ENCODE data around the gene PUS3.
"Not testable (repeated sequence)": the region's sequence is repeated elsewhere in the genome, so short reads cannot be mapped to it uniquely, and the experiment has no call there.

The PUS3 gene

GRCh38 chr11:125857670-125858069 is 45.3 kb downstream of the PUS3 start:
- not testable (repeated sequence) for DNase-seq

- DNase-seq: no peak
Measured at GRCh38 chr11:125846188-125846587, 56.8 kb downstream of the PUS3 start.

All from activated CD4-positive, alpha-beta T cell treated with anti-CD3 and anti-CD28 coated beads, Interleukin-2, amount 50 U/mL, for 16 hours (primary cell).